ENCODE results near the gene ZFP36. TPM values are rescaled to one million over a fixed set of nuclear protein-coding genes. Genes with fewer than 3 reads are reported as not detected.

The ZFP36 gene
- polyA plus RNA-seq, 1 donor = 36.5 TPM

DNA sequence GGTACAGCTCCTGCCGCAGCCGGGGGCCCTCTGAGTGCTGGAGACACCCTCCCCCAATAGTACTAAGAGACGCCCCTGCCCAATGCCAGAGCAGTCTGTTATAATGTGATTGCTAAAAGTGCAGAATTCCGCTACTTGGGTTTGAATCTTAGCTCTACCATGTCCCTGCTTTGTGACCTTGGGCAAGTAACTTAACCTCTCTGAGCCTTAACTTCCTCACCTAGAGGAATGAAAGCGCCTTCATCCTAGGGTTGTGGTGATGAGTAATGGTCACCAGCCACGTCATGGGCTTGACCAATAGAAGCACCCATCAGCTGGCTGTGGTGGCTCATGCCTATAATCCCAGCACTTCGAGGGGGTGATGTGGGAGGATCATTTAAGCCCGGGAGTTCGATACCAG, 12.4 kb downstream of the ZFP36 start:
- no peak for DNase-seq (ENCODE audit: low read depth)

- no peak for DNase-seq (ENCODE audit: low read depth)
These were observed 14.1 kb downstream of the ZFP36 start for GRCh38 chr19:39420769-39421168.

- no peak for DNase-seq (ENCODE audit: low read depth)
These were observed 15.4 kb downstream of the ZFP36 start for GRCh38 chr19:39422020-39422419.

DNA sequence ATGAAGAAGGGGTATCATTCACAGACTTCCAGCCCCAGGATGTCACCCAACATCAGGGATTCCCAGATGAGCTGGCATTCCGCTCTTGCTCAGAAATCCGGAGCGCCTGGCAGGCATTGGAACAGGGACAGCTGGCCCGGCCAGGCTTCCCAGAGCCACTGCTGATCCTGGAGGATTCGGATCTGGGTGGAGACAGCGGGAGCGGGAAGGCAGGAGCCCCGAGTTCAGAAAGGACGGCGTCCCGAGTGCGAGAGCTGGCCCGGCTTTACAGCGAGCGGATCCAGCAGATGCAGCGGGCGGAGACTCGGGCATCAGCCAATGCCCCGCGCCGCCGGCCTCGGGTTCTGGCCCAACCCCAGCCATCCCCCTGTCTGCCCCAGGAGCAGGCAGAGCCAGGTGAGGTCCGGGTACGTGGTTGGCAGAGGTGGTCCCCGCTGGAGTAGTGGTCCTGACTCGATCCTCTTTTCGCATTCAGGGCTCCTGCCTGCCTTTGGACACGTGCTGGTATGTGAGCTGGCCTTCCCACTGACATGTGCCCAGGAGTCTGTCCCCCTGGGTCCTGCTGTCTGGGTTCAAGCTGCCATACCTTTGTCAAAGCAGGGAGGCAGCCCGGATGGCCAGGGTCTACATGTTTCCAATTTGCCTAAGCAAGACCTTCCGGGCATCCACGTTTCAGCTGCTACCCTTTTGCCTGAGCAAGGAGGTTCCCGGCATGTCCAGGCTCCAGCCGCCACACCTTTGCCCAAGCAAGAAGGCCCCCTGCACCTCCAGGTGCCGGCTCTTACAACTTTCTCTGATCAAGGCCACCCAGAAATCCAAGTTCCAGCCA, 16.8 kb downstream of the ZFP36 start:
- DNase-seq (ENCODE audit: low read depth) = no peak

GRCh38 chr19:39424934-39425333, 18.3 kb downstream of the ZFP36 start:
- DNase-seq (ENCODE audit: low read depth) = no peak

- DNase-seq (ENCODE audit: low read depth) = no peak
These were observed 19.1 kb downstream of the ZFP36 start for GRCh38 chr19:39425744-39426143.

- no peak for DNase-seq (ENCODE audit: low read depth)
These were observed 19.5 kb downstream of the ZFP36 start for GRCh38 chr19:39426170-39426569.

DNA sequence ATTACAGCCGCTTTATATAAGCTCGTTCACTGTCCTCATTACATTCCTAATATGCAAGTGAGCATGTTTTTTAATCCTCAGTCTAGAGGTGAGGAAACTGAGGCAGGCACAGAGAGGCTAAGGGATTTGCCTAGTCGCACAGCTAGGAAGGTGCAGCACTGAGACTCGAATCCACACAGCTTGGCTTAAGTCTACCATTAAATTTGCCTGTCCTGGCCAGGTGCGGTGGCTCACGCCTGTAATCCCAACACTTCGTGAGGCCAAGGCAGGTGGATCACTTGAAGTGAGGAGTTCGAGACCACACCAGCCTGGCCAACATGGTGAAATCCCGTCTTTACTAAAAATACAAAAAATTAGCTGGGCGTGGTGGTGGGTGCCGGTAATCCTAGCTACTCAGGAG, 21.1 kb downstream of the ZFP36 start:
- no peak for DNase-seq (ENCODE audit: low read depth)

- no peak for DNase-seq (ENCODE audit: low read depth)
These were observed 21.9 kb downstream of the ZFP36 start for GRCh38 chr19:39428283-39429112.

GRCh38 chr19:39430675-39431593, 24.3 kb downstream of the ZFP36 start:
- DNase-seq (ENCODE audit: low read depth) = no peak

DNA sequence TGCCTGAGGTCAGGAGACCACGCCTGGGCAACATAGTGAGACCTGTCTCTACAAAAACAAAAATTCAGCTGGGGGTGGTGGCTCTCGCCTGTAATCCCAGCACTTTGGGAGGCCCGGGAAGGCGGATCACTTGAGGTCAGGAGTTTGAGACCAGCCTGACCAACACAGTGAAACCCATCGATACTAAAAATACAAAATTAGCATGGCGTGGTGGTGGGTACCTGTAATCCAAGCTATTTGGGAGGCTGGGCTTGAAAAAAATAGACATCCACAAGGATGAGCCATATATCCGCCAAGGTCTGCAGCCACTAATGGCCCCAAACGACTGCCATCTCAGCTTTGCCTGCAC, 26.0 kb downstream of the ZFP36 start:
- DNase-seq (ENCODE audit: low read depth) = no peak

DNA sequence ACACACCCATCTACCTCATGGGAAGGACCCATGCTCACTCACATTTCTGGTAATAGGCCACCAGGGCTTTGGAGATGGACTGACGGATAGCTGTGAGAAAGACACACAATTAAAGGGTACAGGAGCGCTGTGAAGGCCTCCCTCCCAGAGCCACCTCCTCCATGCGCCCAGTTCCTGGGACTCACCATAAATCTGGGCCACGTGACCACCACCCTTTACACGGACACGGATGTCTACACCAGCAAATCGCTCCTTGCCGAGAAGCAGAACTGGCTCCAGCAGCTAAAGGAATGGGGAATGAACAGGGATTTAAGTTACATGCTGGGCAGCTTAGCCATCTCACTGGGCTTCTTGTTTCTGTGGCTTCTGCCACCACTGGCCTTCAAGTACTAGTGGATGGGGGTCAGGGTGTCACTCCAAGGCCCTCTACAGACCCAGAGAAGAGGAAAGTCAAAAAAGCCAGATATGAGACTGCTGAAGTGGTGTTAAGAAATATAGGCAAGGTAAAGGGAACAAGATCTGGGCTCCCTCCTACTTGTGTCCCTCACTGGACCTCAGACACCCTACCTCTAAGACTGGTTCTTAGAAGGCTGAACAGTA, 26.9 kb downstream of the ZFP36 start:
- DNase-seq (ENCODE audit: low read depth) = no peak

DNA sequence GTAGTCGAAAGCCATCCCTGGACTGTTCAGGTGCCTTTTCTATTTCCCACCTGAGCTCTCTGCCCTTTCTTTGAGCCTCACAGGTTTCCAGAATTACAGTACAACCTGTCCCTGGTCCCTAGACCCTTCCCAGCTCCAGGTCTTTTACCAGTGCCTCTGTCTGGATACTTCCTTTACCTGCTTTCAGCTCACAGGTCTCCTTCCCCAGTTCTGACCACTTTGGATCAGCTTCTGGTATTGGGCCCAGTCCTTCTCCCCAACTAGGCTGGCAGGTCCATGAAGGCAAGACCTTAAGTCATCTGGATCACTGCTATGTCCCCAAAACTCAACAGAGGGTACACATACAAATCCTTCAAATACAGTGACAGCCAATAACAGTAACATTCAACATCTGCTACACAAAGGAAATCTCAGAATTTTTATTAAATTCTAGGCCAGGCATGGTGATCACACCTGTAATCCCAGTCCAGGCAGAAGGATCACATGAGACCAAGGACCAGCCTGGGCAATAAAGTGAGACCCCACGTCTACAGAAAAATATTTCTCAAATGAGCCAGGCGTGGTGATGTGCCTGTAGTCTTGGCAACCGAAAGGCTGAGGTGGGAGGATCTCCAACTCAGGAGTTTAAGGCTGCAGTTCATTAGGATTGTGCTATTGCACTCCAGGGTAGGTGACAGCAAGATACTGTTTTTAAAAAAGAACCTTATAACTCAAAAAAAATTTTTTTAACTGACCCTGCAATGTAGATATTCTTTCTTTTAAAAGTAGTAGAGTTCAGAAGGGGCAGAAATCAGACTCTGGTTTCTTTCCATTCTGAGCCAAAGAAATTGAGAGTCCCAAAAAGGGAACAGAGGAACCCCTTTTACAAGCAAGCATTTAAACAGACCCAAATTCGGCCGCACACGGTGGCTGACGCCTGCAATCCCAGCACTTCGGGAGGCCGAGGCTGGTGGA, 27.8 kb downstream of the ZFP36 start:
- DNase-seq (ENCODE audit: low read depth) = no peak

DNA sequence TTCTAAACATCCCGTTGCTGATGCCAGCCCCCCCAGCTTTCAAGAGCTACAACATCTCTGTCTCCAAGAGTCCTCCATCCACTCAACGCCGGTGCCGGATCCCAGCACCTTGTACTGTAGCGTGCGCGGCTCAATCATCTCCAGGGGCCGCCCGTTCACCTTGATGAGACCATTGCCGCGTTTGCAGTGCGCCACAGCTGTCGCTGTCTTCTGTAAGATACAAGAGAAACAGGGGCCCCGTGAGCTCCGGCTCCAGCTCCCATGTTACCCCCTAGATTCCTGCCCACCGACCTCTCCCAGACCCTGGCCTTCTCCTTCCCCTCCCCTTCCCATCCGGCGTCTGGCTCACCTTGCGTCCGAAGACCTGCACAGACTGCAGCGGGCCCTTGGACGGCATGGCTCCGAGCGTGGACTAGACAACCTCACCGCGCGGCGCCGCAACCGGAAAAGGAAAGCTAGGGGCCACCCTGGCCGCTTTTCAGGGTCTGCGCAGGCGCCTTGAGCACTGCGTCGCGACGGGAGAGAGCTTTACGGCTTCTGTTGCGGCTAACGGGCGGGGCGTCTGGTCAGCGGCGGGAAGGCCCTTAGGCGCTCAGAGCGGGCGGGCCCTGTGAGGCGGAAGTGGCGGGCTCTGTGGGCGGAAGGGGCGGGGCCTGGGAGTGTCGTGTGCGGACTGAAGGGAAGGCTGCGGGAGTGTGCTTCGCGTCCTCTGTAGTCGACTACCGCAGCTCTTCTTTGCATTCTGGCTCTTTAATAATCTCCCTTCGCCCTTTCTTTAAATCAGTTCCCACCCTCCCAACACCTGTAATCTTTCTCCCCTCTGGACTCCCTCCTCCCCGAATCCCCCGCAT, 29.1 kb downstream of the ZFP36 start, which contains the start of gene RPS16:
Gene RPS16 (minus strand): TSS at position 451 of the 851 bp plus-strand sequence. CDS start 54 bp downstream, at position 397.
- peak; percentile 90 for DNase-seq (ENCODE audit: low read depth)

GRCh38 chr19:39436350-39436716, 29.7 kb downstream of the ZFP36 start:
- DNase-seq (ENCODE audit: low read depth) = no peak

DNA sequence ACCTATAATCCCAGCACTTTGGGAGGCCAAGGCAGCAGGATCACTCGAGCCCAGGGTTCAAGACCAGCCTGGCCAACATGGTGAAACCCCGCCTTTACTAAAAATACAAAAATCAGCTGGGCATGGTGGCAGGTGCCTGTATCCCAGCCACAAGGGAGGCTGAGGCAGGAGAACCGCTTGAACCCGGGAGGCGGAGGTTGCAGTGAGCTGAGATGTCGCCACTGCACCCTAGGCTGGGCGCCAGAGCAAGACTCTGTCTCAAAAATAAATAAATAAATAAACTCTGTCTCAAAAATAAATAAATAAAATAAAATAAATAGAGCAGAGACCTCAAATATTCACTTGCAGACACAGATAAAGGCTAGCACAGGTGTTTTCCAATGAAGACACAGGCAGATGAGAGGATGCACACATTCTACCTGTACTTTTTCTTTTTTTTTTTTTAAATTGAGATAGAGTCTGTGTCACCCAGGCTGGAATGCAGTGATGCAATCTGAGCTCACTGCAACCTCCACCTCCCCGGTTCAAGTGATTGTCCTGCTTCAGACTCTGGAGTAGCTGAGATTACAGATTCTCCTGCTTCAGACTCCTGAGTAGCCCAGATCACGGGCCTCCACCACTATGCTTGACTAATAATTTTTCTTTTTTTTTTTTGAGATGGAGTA, 31.8 kb downstream of the ZFP36 start:
- DNase-seq (ENCODE audit: low read depth) = no peak

DNA sequence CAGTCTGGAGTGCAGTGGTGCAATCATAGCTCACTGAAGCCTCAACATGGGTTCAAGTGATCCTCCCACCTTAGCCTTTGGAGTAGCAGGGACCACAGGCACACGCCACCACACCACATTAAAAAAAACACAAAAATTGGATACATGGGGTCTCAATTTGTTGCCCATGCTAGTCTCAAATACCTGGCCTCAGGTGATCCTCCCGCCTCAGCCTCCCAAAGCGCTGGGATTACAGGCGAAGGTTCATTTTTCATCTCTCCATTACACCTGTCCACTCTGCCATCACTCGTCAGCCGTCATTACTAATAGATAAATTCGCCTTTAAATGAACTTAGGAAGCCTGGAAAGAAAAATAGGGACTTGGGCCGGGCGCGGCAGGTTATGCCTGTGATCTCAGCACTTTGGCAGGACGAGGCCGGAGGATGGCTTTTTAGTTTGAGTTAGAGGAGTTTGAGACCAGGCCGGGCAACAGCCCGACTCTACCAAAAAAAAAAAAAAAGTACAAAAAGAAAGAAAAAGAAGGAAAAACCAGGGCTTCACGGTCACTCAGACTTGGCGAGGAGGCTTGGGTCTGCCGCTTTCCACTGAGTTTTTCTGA, 38.0 kb downstream of the ZFP36 start:
- no peak for DNase-seq (ENCODE audit: low read depth)
